ENCODE data around the gene YY1.
"Not testable (repeated sequence)": the region's sequence is repeated elsewhere in the genome, so short reads cannot be mapped to it uniquely, and the experiment has no call there.

The YY1 gene

GRCh38 chr14:100294963-100295330 lies 56.0 kb downstream of the YY1 start:
- TF ChIP-seq, protein P1, sequence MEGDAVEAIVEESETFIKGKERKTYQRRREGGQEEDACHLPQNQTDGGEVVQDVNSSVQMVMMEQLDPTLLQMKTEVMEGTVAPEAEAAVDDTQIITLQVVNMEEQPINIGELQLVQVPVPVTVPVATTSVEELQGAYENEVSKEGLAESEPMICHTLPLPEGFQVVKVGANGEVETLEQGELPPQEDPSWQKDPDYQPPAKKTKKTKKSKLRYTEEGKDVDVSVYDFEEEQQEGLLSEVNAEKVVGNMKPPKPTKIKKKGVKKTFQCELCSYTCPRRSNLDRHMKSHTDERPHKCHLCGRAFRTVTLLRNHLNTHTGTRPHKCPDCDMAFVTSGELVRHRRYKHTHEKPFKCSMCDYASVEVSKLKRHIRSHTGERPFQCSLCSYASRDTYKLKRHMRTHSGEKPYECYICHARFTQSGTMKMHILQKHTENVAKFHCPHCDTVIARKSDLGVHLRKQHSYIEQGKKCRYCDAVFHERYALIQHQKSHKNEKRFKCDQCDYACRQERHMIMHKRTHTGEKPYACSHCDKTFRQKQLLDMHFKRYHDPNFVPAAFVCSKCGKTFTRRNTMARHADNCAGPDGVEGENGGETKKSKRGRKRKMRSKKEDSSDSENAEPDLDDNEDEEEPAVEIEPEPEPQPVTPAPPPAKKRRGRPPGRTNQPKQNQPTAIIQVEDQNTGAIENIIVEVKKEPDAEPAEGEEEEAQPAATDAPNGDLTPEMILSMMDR (IDR thresholded peaks at IDR 0.05; ENCODE audit: low read depth, low read length, missing control alignments) = no peak
- H3K4me3 ChIP-seq (ENCODE audit: low read depth, low read length) = no peak overlapping the region
- no peak for DNase-seq (ENCODE audit: low read depth)

- H3K4me3 ChIP-seq (ENCODE audit: low read depth, low read length) = no peak overlapping the region
- DNase-seq (ENCODE audit: low read depth) = no peak
These were observed 56.6 kb downstream of the YY1 start for GRCh38 chr14:100295376-100296105.

DNA sequence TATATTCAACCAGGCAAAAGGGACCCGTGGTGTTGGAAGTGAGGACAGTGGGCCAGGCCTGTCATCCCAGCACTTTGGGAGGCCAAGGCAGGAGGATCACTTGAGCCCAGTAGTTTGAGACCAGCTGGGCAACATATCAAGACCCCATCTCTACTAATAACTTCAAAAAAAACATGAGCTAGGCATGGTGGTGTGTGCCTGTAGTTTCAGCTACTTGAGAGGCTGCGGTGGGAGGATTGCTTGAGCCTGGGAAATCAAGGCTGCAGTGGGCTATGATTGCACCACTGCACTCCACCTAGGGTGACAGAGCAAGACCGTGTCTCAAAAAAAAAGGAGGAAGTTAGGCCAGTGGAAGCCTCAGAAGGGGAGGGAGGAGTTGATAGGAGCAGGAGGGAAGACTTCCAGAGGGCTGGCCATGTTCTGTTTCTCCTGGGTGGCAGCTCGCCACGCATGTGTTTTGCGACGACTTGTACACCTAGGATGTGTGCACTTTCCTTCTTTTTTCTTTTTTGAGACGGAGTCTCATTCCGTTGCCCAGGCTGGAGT lies 57.2 kb downstream of the YY1 start:
- no peak for DNase-seq (ENCODE audit: low read depth)
- no peak overlapping the region for H3K4me3 ChIP-seq (ENCODE audit: low read depth, low read length)
- TF ChIP-seq, protein P1 (IDR thresholded peaks at IDR 0.05; ENCODE audit: low read depth, low read length, missing control alignments) = no peak

More at GRCh38 chr14:100295376-100296105, 56.6 kb downstream of the YY1 start:
- TF ChIP-seq, protein P1 (IDR thresholded peaks at IDR 0.05; ENCODE audit: low read depth, low read length, missing control alignments) = no peak

DNA sequence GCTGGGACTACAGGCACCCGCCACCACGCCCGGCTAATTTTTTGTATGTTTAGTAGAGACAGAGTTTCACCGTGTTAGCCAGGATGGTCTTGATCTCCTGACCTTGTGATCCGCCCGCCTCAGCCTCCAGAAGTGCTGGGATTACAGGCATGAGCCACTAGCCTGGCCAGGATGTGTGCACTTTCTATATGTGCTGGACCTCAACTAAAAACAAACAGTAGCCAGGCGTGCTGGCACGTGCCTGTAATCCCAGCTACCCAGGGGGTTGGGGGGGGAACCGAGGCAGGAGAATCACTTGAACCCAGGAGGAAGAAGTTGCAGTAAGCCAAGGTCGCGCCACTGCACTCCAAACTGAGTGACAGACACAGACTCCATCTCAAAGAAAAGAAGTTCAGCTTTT lies 57.8 kb downstream of the YY1 start:
- not testable (repeated sequence) for DNase-seq (ENCODE audit: low read depth); H3K4me3 ChIP-seq (ENCODE audit: low read depth, low read length)

DNA sequence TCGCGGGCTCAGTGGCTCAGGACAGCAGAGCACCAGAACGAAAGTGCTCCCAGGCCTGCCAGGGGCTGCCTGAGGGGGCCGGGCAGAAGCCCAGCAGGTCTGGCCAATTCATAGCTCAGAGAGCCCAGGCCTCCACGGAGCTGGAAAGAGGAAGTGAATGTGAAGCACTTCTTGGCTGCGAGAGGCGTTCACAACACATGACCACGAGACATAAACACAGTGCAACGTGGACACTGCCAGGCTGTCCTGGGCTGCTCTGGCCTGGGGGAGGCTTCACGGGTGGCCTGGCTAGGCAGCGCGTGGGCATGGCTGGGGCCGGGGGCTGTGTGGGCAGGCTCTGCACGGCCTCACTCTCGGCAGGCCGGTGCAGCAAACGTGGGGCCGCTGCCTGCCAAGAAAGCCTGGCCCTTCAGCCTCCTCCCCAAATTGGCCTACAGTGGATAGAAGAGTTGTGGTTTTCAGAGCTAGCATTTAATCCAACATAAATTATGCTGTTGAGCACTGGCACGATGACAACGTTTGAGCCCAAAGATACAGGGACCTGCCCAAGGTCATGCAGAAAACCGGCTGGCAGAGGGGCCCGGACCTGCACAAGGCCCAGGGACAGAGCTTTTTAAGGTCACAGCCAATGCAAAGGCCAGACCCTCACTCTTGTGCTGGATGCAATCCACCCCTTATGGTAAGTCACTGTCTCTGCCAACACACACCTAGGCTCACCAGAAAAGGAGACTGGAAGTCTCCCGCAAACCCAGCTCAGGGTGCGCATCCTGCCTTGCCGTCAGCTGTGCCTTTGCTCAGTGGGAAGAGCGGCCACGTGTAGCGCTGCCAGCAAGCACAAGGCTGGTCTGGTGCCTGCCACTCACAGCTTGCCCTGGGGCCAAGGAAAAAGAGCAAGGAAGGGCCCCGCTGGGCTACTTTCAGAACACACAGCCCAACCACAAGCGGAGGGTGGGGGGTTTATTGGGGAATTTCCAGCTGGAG lies 58.7 kb downstream of the YY1 start:
- TF ChIP-seq, protein P1 (IDR thresholded peaks at IDR 0.05; ENCODE audit: low read depth, low read length, missing control alignments) = no peak
- no peak overlapping the region for H3K4me3 ChIP-seq (ENCODE audit: low read depth, low read length)
- DNase-seq (ENCODE audit: low read depth) = no peak

DNA sequence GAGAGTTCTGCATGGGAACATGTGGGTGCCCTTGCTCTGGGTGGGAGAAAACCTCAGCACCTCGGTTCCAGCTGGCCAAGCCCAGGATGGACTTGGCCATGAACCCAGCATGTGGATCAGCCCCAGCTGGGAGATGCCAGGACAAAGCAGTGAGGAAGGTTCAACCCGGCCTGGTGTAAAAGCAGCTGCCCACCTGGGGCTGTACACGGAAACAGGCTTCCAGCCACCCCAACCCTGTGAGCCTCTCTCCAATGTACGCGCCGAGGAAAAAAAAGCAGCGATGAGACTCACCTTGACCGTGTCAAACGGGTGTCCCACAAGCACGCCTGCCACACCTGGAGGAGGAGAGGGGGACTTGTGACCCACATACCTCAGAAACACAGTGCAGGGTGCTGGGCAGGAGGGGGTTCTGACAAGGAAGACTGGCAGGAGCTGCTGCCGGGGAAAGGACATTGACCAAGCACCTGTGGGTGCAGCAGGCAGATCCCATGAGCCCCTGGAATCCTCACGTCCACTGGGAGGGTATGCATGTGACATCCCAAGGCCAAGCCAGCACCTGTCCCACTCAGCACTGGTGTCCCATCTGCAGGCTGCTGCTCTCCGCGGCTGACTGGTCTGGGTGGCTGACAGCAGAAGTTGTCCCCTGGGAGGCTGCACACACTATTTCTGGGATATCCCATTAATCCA lies 59.8 kb downstream of the YY1 start:
- TF ChIP-seq, protein P1 (IDR thresholded peaks at IDR 0.05; ENCODE audit: low read depth, low read length, missing control alignments) = no peak
- H3K4me3 ChIP-seq (ENCODE audit: low read depth, low read length) = no peak overlapping the region
- no peak for DNase-seq (ENCODE audit: low read depth)

DNA sequence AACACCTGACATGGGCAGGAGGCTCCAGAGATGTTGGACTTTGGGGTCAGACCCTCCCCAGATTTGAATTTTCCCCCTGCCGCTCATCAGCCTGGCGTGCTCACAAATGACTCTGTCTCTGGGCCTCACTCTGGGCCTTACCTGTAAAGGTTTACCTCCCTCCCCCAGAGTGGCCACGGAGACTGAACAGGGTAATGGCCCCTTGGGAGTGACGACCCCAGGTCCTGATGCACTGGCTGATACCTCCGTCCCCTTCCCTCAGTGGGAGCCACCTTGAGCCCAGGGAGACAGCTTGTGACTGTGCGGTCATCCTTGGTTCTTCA lies 60.3 kb downstream of the YY1 start:
- no peak overlapping the region for H3K4me3 ChIP-seq (ENCODE audit: low read depth, low read length)
- DNase-seq (ENCODE audit: low read depth) = no peak
- TF ChIP-seq, protein P1 (IDR thresholded peaks at IDR 0.05; ENCODE audit: low read depth, low read length, missing control alignments) = no peak
